Esophagus squamous epithelium (tissue), 5 donors: ENCODE data around the gene GNAT2. TPM values are rescaled to one million over a fixed set of nuclear protein-coding genes. Genes with fewer than 3 reads are reported as not detected.

Experiments used
- DNase-seq: peaks from one replicate; lab custom pipeline; 2025; lab: John Stamatoyannopoulos, UW
- H3K27ac ChIP-seq, 4 donors: fragments of 200-600 bp; sonication (generic); one replicate each; pipeline ENCODE4 v1.5.1; 2016 to 2019; ENCODE audit warnings: mild to moderate bottlenecking in 1 of 4
- H3K27me3 ChIP-seq, 4 donors: fragments of 200-600 bp; sonication (generic); 1 replicate in 3 of 4; 2 replicates in 1 of 4; pipeline versions ENCODE4 v1.5.1 to v1.6.0; 2017 to 2021; ENCODE audit warnings: antibody characterized with exemption in 1 of 4
- H3K36me3 ChIP-seq, 3 donors: fragments of 200-600 bp; sonication (generic); one replicate each; pipeline ENCODE4 v1.5.1; 2016 to 2019
- H3K4me1 ChIP-seq, 3 donors: fragments of 200-600 bp; sonication (generic); one replicate each; pipeline ENCODE4 v1.5.1; 2017 to 2019
- H3K4me3 ChIP-seq, 4 donors: fragments of 200-600 bp; sonication (generic); 1 replicate in 3 of 4; 2 replicates in 1 of 4; pipeline ENCODE4 v1.5.1; 2016 to 2019; ENCODE audit warnings: mild to moderate bottlenecking in 2 of 4, moderate library complexity in 1 of 4
- H3K9me3 ChIP-seq, 3 donors: fragments of 200-600 bp; sonication (generic); one replicate each; pipeline ENCODE4 v1.5.1; 2016 to 2019
- POLR2A ChIP-seq, 4 donors: fragments of 450-650 bp; IDR thresholded peaks; one replicate each; pipeline ENCODE4 v1.6.1; 2017; ENCODE audit warnings: antibody characterized with exemption in 4 of 4, mild to moderate bottlenecking in 4 of 4, moderate library complexity in 3 of 4
- WGBS, 2 donors: methylation state at CpG; one replicate each; pipeline ENCODE4 v1.1.5; 2018; 5-methylcytosine and 5-hydroxymethylcytosine counted together
- intact Hi-C: fragments of 100-400 bp; cut with DNase I; formaldehyde crosslinking; loops from one replicate; pipeline ENCODE4 v1.15.0; 2022
- total RNA-seq, 4 donors: library from RNA; depleted of rRNA; stranded (reverse); fragments of >200 nt; gene quantifications; one replicate each; pipeline ENCODE4 v1.1.0, GENCODE V29; 2016
- TF ChIP-seq, protein P1 (sequence below), 6 experiments: fragments of 450-650 bp in 4 of 6; fragments of 200-600 bp in 2 of 6; sonication (generic) in 2 of 6; IDR thresholded peaks; one replicate each; pipeline ENCODE4 v1.5.1; 2016 to 2019; ENCODE audit warnings: antibody characterized with exemption in 6 of 6, mild to moderate bottlenecking in 4 of 6, moderate library complexity in 4 of 6
- donor health status: DM: yes; HTN: yes; CAD: no.

Gene GNAT2
- total RNA-seq, 4 donors from 2014 or later, result not detected

DNA sequence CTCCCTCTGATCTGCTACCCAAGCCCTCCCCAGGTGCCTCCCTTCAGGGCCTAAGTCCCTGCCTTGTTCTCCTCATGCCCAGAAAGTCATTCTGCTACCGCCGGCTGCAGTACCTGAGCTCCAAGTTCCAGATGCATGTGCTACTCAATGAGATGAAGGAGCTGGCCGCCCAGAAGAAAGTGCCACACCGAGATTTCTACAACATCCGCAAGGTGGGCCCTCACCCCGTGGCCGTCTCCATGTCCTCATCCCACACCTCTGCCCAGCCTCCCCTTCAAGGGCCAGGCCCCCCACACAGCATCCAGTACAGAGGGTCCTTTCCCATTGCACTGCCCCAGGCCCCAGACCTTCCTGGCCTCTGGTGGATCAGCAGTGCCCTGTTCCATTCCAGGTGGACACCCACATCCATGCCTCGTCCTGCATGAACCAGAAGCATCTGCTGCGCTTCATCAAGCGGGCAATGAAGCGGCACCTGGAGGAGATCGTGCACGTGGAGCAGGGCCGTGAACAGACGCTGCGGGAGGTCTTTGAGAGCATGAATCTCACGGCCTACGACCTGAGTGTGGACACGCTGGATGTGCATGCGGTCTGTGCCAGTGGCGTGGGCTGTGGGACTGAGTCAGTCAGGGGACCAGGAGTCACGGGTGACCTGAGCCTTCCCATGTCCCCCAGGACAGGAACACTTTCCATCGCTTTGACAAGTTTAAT lies 8.4 kb upstream of the GNAT2 start:
- TF ChIP-seq POLR2A (IDR thresholded peaks at IDR 0.05), result no peak
- TF ChIP-seq, protein P1, sequence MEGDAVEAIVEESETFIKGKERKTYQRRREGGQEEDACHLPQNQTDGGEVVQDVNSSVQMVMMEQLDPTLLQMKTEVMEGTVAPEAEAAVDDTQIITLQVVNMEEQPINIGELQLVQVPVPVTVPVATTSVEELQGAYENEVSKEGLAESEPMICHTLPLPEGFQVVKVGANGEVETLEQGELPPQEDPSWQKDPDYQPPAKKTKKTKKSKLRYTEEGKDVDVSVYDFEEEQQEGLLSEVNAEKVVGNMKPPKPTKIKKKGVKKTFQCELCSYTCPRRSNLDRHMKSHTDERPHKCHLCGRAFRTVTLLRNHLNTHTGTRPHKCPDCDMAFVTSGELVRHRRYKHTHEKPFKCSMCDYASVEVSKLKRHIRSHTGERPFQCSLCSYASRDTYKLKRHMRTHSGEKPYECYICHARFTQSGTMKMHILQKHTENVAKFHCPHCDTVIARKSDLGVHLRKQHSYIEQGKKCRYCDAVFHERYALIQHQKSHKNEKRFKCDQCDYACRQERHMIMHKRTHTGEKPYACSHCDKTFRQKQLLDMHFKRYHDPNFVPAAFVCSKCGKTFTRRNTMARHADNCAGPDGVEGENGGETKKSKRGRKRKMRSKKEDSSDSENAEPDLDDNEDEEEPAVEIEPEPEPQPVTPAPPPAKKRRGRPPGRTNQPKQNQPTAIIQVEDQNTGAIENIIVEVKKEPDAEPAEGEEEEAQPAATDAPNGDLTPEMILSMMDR (IDR thresholded peaks at IDR 0.05), result no peak
- no peak overlapping the region for H3K4me3 ChIP-seq
- H3K27me3 ChIP-seq, result no peaks in the 10 kb centered on the region
- no peak for DNase-seq
- intact Hi-C loops, result no loop called here
- H3K4me1 ChIP-seq, result peaks cover 8 to 45% (median 18%) of the 10 kb centered on the region in 3 donors
- H3K27ac ChIP-seq, result no peak overlapping the region
- H3K36me3 ChIP-seq, result peaks cover 28 to 64% (median 29%) of the 10 kb centered on the region in 3 donors
- WGBS, 2 donors, result 92 to 100% methylated on average over 3 to 19 of the region's 23 CpGs
- H3K9me3 ChIP-seq, result no peaks in the 10 kb centered on the region

DNA sequence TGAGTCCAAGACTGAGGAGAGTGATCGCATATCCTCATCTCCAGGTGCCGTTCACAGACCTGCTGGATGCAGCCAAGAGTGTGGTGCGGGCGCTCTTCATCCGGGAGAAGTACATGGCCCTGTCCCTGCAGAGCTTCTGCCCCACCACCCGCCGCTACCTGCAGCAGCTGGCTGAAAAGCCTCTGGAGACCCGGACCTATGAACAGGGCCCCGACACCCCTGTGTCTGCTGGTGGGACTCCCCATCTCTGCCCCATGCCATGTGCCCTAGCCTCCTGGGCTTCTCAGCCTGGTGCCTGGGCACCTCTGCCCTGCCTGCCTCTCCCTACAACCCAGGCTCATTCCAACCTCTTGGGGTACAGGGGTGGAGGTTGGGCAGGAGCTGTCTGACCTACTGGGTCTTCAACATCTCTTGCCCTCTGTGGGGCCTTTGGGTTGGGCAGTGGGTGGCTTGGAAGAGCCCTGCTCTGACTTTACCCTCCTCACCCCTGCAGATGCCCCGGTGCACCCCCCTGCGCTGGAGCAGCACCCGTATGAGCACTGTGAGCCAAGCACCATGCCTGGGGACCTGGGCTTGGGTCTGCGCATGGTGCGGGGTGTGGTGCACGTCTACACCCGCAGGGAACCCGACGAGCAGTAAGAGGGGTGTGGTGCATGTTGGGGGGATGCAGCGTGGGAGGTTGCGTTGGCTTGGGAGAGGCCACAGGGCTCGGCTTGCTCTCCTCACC lies 7.4 kb upstream of the GNAT2 start:
- H3K27ac ChIP-seq, result no peak overlapping the region
- no peak for DNase-seq
- peaks cover 28 to 62% (median 29%) of the 10 kb centered on the region in 3 donors for H3K36me3 ChIP-seq
- H3K4me3 ChIP-seq, result no peak overlapping the region
- H3K4me1 ChIP-seq, result peaks cover 14 to 45% (median 27%) of the 10 kb centered on the region in 3 donors
- 82 to 100% methylated on average over 2 of the region's 21 CpGs for WGBS, 2 donors
- TF ChIP-seq POLR2A (IDR thresholded peaks at IDR 0.05), result no peak
- TF ChIP-seq, protein P1 (IDR thresholded peaks at IDR 0.05), result no peak
- no peaks in the 10 kb centered on the region for H3K9me3 ChIP-seq
- intact Hi-C loops, result no loop called here
- no peaks in the 10 kb centered on the region for H3K27me3 ChIP-seq

DNA sequence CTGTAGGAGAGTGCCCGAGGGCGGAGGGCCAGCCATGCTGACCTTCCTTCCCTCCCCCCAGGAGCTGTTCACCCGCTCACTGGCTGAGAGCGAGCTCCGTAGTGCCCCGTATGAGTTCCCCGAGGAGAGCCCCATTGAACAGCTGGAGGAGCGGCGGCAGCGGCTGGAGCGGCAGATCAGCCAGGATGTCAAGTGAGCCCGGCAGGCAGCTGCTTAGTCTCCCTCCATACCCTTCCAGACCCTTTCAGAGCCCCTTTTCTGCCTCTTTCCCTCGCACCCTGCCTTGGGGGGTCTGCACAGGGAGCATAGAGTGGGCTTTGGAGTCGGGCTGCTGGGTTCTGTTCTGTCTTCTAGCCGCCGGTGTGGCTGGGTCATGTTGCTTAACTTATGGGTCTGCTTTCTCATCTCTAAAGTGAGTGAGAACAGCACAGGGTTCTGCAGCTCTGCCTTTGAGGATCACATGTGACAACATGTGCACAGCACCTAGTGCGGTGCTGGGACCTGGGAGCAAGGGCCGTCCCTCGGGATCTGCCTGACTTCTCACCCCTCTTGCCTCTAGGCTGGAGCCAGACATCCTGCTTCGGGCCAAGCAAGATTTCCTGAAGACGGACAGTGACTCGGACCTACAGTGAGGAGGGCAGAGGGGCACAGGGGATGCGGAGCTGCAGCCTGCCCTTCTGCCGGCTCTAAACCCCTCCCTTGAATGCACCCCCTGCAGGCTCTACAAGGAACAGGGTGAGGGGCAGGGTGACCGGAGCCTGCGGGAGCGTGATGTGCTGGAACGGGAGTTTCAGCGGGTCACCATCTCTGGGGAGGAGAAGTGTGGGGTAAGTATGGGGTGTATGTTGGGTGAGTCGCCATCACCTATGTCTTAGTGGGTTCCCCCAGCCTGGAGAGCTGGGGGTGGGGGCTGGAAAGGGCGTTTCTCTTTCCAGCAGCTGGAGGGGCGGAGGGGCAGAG lies 6.5 kb upstream of the GNAT2 start:
- no peaks in the 10 kb centered on the region for H3K27me3 ChIP-seq
- TF ChIP-seq, protein P1 (IDR thresholded peaks at IDR 0.05), result no peak
- no peak for TF ChIP-seq POLR2A (IDR thresholded peaks at IDR 0.05)
- H3K9me3 ChIP-seq, result no peaks in the 10 kb centered on the region
- peaks cover 24 to 52% (median 24%) of the 10 kb centered on the region in 3 donors for H3K36me3 ChIP-seq
- intact Hi-C loops, result no loop called here
- H3K4me1 ChIP-seq, result peaks cover 23 to 49% (median 34%) of the 10 kb centered on the region in 3 donors
- H3K27ac ChIP-seq, result no peak overlapping the region
- WGBS, 2 donors, result 87 to 89% methylated on average over 9 to 11 of the region's 32 CpGs
- no peak overlapping the region for H3K4me3 ChIP-seq
- no peak for DNase-seq

DNA sequence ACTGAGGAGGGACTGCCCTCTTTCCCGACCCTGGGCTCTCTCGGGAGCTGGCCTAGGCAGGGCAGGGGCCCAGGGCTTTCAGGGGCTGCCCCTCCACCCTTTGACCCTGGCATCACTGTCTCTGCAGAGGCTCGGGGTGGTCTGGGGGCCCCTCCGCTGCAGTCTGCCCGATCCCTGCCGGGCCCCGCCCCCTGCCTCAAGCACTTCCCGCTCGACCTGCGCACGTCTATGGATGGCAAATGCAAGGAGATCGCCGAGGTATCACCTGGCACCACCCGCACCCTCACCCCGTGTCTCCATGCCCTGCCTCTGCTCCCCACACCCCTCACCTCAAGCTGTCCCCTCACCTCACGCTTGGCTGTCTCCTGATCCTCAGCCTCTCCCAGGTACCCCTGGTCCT lies 5.8 kb upstream of the GNAT2 start:
- WGBS, 2 donors, result 76 to 89% methylated on average over 7 to 10 of the region's 16 CpGs

More for the DNA sequence above, 5.8 kb upstream of the GNAT2 start:
- intact Hi-C loops, result no loop called here
- TF ChIP-seq POLR2A (IDR thresholded peaks at IDR 0.05), result no peak
- TF ChIP-seq, protein P1 (IDR thresholded peaks at IDR 0.05), result no peak
- peaks cover 25 to 56% (median 34%) of the 10 kb centered on the region in 3 donors for H3K4me1 ChIP-seq
- no peak overlapping the region for H3K27ac ChIP-seq
- peaks cover 21 to 47% (median 22%) of the 10 kb centered on the region in 3 donors for H3K36me3 ChIP-seq
- no peak overlapping the region for H3K4me3 ChIP-seq
- DNase-seq, result no peak
- H3K9me3 ChIP-seq, result no peaks in the 10 kb centered on the region
- no peaks in the 10 kb centered on the region for H3K27me3 ChIP-seq
